H1 (cell line): ENCODE results near the gene OR52I1. TPM values are rescaled to one million over a fixed set of nuclear protein-coding genes. Genes with fewer than 3 reads are reported as not detected.

Source experiments
- CTCF ChIA-PET: fragments of 300-600 bp; sonication (Branson Sonifier 250); formaldehyde crosslinking; loops from one replicate; lab custom pipeline; 2021; ENCODE audit not compliant: partially characterized antibody; lab: Charles Lee
- POLR2A ChIA-PET: fragments of 300-600 bp; sonication (Branson Sonifier 250); formaldehyde crosslinking; loops from one replicate; lab custom pipeline; 2021; ENCODE audit warnings: inconsistent platforms; ENCODE audit not compliant: partially characterized antibody; lab: Charles Lee
- DNase-seq, 2 experiments: peaks; one replicate each; pipeline versions ENCODE4 v3.0.0 to v3.0.0-alpha.2; 2010 to 2022; ENCODE audit warnings: low spot score in 2 of 2, low read depth in 1 of 2, mixed read lengths in 1 of 2
- FAIRE-seq: peaks from 2 replicates; lab custom pipeline; 2011; peaks lifted over from hg19 to GRCh38; lab: Jason Lieb, UNC
- H2AFZ ChIP-seq: 2 replicates; pipeline ENCODE4 v1.8.1; 2012; ENCODE audit warnings: low read length, inconsistent platforms
- H2AK5ac ChIP-seq: 2 replicates; pipeline ENCODE4 v1.6.1; 2013; ENCODE audit warnings: low read depth, low read length
- H2BK120ac ChIP-seq: replicated peaks from 2 replicates; pipeline ENCODE3; 2013; ENCODE audit warnings: low read depth, low read length, inconsistent platforms
- H2BK12ac ChIP-seq: 2 replicates; pipeline ENCODE4 v1.6.1; 2013; ENCODE audit warnings: low read depth, low read length
- H2BK15ac ChIP-seq: 2 replicates; pipeline ENCODE4 v1.6.1; 2013; ENCODE audit warnings: low read length
- H2BK20ac ChIP-seq: 2 replicates; pipeline ENCODE4 v1.6.1; 2013; ENCODE audit warnings: low read length
- H2BK5ac ChIP-seq: 2 replicates; pipeline ENCODE4 v1.6.1; 2013; ENCODE audit warnings: low read depth, low read length
- H3K14ac ChIP-seq: 2 replicates; pipeline ENCODE4 v1.6.1; 2013; ENCODE audit warnings: inconsistent platforms; ENCODE audit not compliant: insufficient read length
- H3K18ac ChIP-seq: 2 replicates; pipeline ENCODE4 v1.6.1; 2013; ENCODE audit warnings: low read length; ENCODE audit errors: extremely low read depth
- H3K23ac ChIP-seq: 2 replicates; pipeline ENCODE4 v1.6.1; 2013; ENCODE audit warnings: inconsistent platforms; ENCODE audit not compliant: insufficient read length
- H3K23me2 ChIP-seq: 2 replicates; pipeline ENCODE4 v1.6.1; 2013; ENCODE audit warnings: low read depth, low read length
- H3K27ac ChIP-seq: 2 replicates; pipeline ENCODE4 v1.6.1; 2011; ENCODE audit warnings: low read depth, low read length, inconsistent platforms
- H3K27me3 ChIP-seq, 4 experiments: replicated peaks in 1 of 4; 1 replicate in 1 of 4; 2 replicates in 3 of 4; pipeline versions ENCODE4 v1.6.1 to v1.8.1; 2011 to 2013; ENCODE audit warnings: low read length in 3 of 4, mild to moderate bottlenecking in 3 of 4, inconsistent platforms in 2 of 4, mixed read lengths in 2 of 4, moderate library complexity in 1 of 4; ENCODE audit not compliant: control insufficient read depth in 3 of 4, insufficient read depth in 3 of 4; ENCODE audit errors: extremely low read depth in 1 of 4
- H3K36me3 ChIP-seq, 4 experiments: 2 replicates each; pipeline versions ENCODE4 v1.6.1 to v1.8.1; 2011 to 2013; ENCODE audit warnings: mild to moderate bottlenecking in 4 of 4, low read length in 3 of 4, moderate library complexity in 2 of 4, control low read depth in 1 of 4, inconsistent platforms in 1 of 4; ENCODE audit not compliant: insufficient read depth in 4 of 4, control insufficient read depth in 2 of 4
- H3K4ac ChIP-seq: replicated peaks from 2 replicates; pipeline ENCODE3; 2013; ENCODE audit warnings: low read length, low read depth, mixed read lengths, inconsistent platforms; ENCODE audit not compliant: insufficient read length
- H3K4me1 ChIP-seq, 4 experiments: replicated peaks in 1 of 4; 1 replicate in 1 of 4; 2 replicates in 3 of 4; pipeline versions ENCODE4 v1.6.1 to v1.8.1; 2011 to 2013; ENCODE audit warnings: low read length in 3 of 4, inconsistent platforms in 2 of 4, mixed read lengths in 1 of 4; ENCODE audit not compliant: insufficient read depth in 4 of 4, control insufficient read depth in 3 of 4
- H3K4me2 ChIP-seq, 2 experiments: 2 replicates each; pipeline versions ENCODE4 v1.6.1 to v1.8.1; 2011 to 2013; ENCODE audit warnings: low read depth in 2 of 2, low read length in 2 of 2, control low read depth in 1 of 2, inconsistent platforms in 1 of 2, mild to moderate bottlenecking in 1 of 2; ENCODE audit not compliant: insufficient read depth in 1 of 2
- H3K4me3 ChIP-seq, 4 experiments: fragments of 200-600, 300-600 bp in 1 of 4; sonication (generic), shearing (Covaris generic), sonication (Bioruptor Twin) in 1 of 4; 2 replicates each; pipeline versions ENCODE4 v1.5.1 to v1.8.1; 2011 to 2016; ENCODE audit warnings: low read length in 4 of 4, low read depth in 3 of 4, control low read depth in 2 of 4, inconsistent platforms in 2 of 4, mild to moderate bottlenecking in 2 of 4, mixed read lengths in 1 of 4, moderate library complexity in 1 of 4; ENCODE audit not compliant: insufficient read depth in 2 of 4; ENCODE audit errors: extremely low read depth in 1 of 4
- H3K56ac ChIP-seq: replicated peaks from 2 replicates; pipeline ENCODE3; 2013; ENCODE audit warnings: low read depth, mild to moderate bottlenecking, mixed read lengths, low read length, inconsistent platforms; ENCODE audit not compliant: insufficient read length
- H3K79me1 ChIP-seq: 2 replicates; pipeline ENCODE4 v1.6.1; 2013; ENCODE audit warnings: low read depth, low read length, control low read depth
- H3K79me2 ChIP-seq, 2 experiments: 2 replicates each; pipeline versions ENCODE4 v1.6.1 to v1.8.1; 2012 to 2013; ENCODE audit warnings: low read length in 2 of 2, mild to moderate bottlenecking in 2 of 2, inconsistent platforms in 1 of 2; ENCODE audit not compliant: insufficient read depth in 2 of 2, control insufficient read depth in 1 of 2
- H3K9ac ChIP-seq, 4 experiments: replicated peaks in 1 of 4; 1 replicate in 1 of 4; 2 replicates in 3 of 4; pipeline versions ENCODE4 v1.6.1 to v1.8.1; 2011 to 2013; ENCODE audit warnings: low read depth in 3 of 4, low read length in 3 of 4, control low read depth in 2 of 4, mild to moderate bottlenecking in 2 of 4, moderate library complexity in 2 of 4, inconsistent platforms in 1 of 4; ENCODE audit errors: extremely low read depth in 1 of 4
- H3K9me3 ChIP-seq, 2 experiments: 2 replicates each; pipeline versions ENCODE4 v1.6.1 to v1.8.1; 2012 to 2013; ENCODE audit warnings: mild to moderate bottlenecking in 2 of 2, moderate library complexity in 2 of 2, control low read depth in 1 of 2, inconsistent platforms in 1 of 2, low read depth in 1 of 2, low read length in 1 of 2, mixed read lengths in 1 of 2; ENCODE audit not compliant: insufficient read depth in 2 of 2
- H4K20me1 ChIP-seq, 2 experiments: replicated peaks in 1 of 2; 2 replicates each; pipeline versions ENCODE3 to v1.8.1; 2011 to 2013; ENCODE audit warnings: inconsistent platforms in 2 of 2, low read length in 2 of 2, mild to moderate bottlenecking in 1 of 2; ENCODE audit not compliant: insufficient read depth in 2 of 2, control insufficient read depth in 1 of 2
- H4K5ac ChIP-seq: 2 replicates; pipeline ENCODE4 v1.6.1; 2013; ENCODE audit warnings: low read length, low read depth, mixed read lengths, inconsistent platforms; ENCODE audit not compliant: insufficient read length
- H4K8ac ChIP-seq: 2 replicates; pipeline ENCODE4 v1.8.0; 2013; ENCODE audit warnings: mild to moderate bottlenecking, moderate library complexity, low read length, inconsistent platforms; ENCODE audit not compliant: insufficient read depth; ENCODE audit errors: extremely low read depth
- H4K91ac ChIP-seq: replicated peaks from 2 replicates; pipeline ENCODE3; 2013; ENCODE audit warnings: low read length, mixed read lengths, inconsistent platforms; ENCODE audit not compliant: insufficient read length
- BACH1 ChIP-seq: IDR thresholded peaks from 2 replicates; pipeline ENCODE4 v1.6.1; 2012; ENCODE audit warnings: low read length, improper control_type of control experiment
- BCL11A ChIP-seq, 2 experiments: IDR thresholded peaks; one replicate each; pipeline ENCODE4 v1.6.1; 2011; ENCODE audit warnings: low read depth in 2 of 2, low read length in 2 of 2, mild to moderate bottlenecking in 2 of 2
- CEBPB ChIP-seq: IDR thresholded peaks from 2 replicates; pipeline ENCODE4 v1.6.1; 2012; ENCODE audit warnings: low read depth, low read length
- CHD2 ChIP-seq: IDR thresholded peaks from 2 replicates; pipeline ENCODE4 v1.6.1; 2012; ENCODE audit warnings: low read length, improper control_type of control experiment
- POLR2A ChIP-seq, 2 experiments: IDR thresholded peaks; 1 replicate in 1 of 2; 2 replicates in 1 of 2; pipeline ENCODE4 v1.6.1; 2011; ENCODE audit warnings: low read depth in 2 of 2, low read length in 2 of 2, mild to moderate bottlenecking in 2 of 2; ENCODE audit errors: control extremely low read depth in 1 of 2
- SAP30 ChIP-seq: fragments of 300-600 bp; sonication (generic); IDR thresholded peaks from 2 replicates; pipeline ENCODE4 v1.7.1; 2012; ENCODE audit warnings: low read length, moderate library complexity, mild to moderate bottlenecking, inconsistent platforms; ENCODE audit not compliant: insufficient read depth, insufficient replicate concordance
- SP2 ChIP-seq: IDR thresholded peaks from 2 replicates; pipeline ENCODE4 v1.6.1; 2012; ENCODE audit warnings: mild to moderate bottlenecking, low read length, inconsistent platforms
- TCF12 ChIP-seq: IDR thresholded peaks from 2 replicates; pipeline ENCODE4 v1.6.1; 2011; ENCODE audit warnings: low read depth, mild to moderate bottlenecking, low read length
- USF2 ChIP-seq: IDR thresholded peaks from 2 replicates; pipeline ENCODE4 v1.6.1; 2011; ENCODE audit warnings: low read length, improper control_type of control experiment
- WGBS, 2 experiments: shearing (Covaris generic) in 1 of 2; methylation state at CpG; one replicate each; pipeline versions ENCODE4 v1.1.6 to v1.1.7; 2013 to 2015; ENCODE audit warnings: low lambda C conversion rate in 2 of 2, mixed read lengths in 2 of 2, inconsistent platforms in 1 of 2, low coverage in 1 of 2, missing lambda C conversion rate in 1 of 2; ENCODE audit not compliant: insufficient replicate concordance in 2 of 2, insufficient coverage in 1 of 2, insufficient read length in 1 of 2; ENCODE audit errors: extremely low coverage in 1 of 2, missing lambda C conversion rate in 1 of 2; 5-methylcytosine and 5-hydroxymethylcytosine counted together
- polyA plus RNA-seq, 7 experiments: library from polyadenylated mRNA; depleted of rRNA in 3 of 7; stranded (reverse) in 5 of 7; unstranded in 2 of 7; fragments of >200 nt in 5 of 7; fragments of 200-250 nt in 2 of 7; gene quantifications; 1 replicate in 5 of 7; 2 replicates in 1 of 7; 4 replicates in 1 of 7; pipeline versions ENCODE4 v1.2.1 to v1.2.3, GENCODE V29; 2011 to 2013; ENCODE audit warnings: missing spikeins in 2 of 7, mixed read lengths in 2 of 7
- total RNA-seq: library from RNA; stranded (reverse); fragmentation: NEBNext Ultra II Directional; extraction: Animal tissue kit (Norgen Biotek cat#: 25700); gene quantifications from 2 replicates; pipeline ENCODE4 v1.2.1, GENCODE V29; 2021

Gene OR52I1
- total and polyA plus RNA-seq, 2 of the 8 experiments (the other 6 are each of a cell fraction or from before 2014, with no cell fraction given): not detected

- Histone ChIP-seq H3K14ac (no peak overlapping the region), H3K4me3 (no peak overlapping the region), H2BK5ac (no peak overlapping the region), H3K23me2 (no peaks in the 10 kb centered on the region), H2AFZ (no peak overlapping the region), H3K23ac (no peak overlapping the region), H3K27me3 (peaks cover 0 to 7% (median 4%) of the 10 kb centered on the region in 4 experiments; a peak in 5 of 7 replicates), H2BK15ac (no peak overlapping the region), H3K79me1 (no peaks in the 10 kb centered on the region), H3K9ac (no peak overlapping the region), H4K5ac (no peak overlapping the region), H2AK5ac (no peak overlapping the region), H4K91ac (no peak overlapping the region), H3K4me1 (no peaks in the 10 kb centered on the region), H3K18ac (no peak overlapping the region), H2BK12ac (no peak overlapping the region), H2BK20ac (no peak overlapping the region), H3K27ac (no peak overlapping the region), H3K9me3 (no peaks in the 10 kb centered on the region; a peak in 1 of 4 replicates), H3K4me2 (0 out of 4 replicates have a peak overlapping the region, but pooled peaks of 1 of the 2 experiments have one; percentile 3), H2BK120ac (no peak overlapping the region), H3K36me3 (no peaks in the 10 kb centered on the region), H4K20me1 (no peaks in the 10 kb centered on the region), H4K8ac (no peak overlapping the region), H3K4ac (no peak overlapping the region), H3K79me2 (no peaks in the 10 kb centered on the region), H3K56ac (no peak overlapping the region)
- CTCF ChIA-PET: interaction anchor here (0.6 to 5.2 kb wide), 49 partner anchors 10 to 1254 kb away, joined by 3 to 83 read pairs (median 5); partner anchors contain the start of gene MMP26
- FAIRE-seq: no peak
- POLR2A ChIA-PET: no interaction called here
- WGBS, 2 experiments: 94% methylated on average over 3 of the region's 3 CpGs; no CpG with 5 or more reads in 1 of the 2 experiments
- no peak for DNase-seq
- no peak for TF ChIP-seq CHD2
- no peak for TF ChIP-seq SP2
- no peak for TF ChIP-seq BCL11A (IDR thresholded peaks at IDR 0.05; ENCODE audit: low read depth in 2 of 2, low read length in 2 of 2)
- TF ChIP-seq USF2: no peak
- TF ChIP-seq SAP30: no peak
- TF ChIP-seq POLR2A (IDR thresholded peaks at IDR 0.05; ENCODE audit: control extremely low read depth in 1 of 2, low read depth in 2 of 2, low read length in 2 of 2): no peak
- no peak for TF ChIP-seq TCF12
- TF ChIP-seq CEBPB: no peak
- TF ChIP-seq BACH1: no peak
Measured at GRCh38 chr11:4637662-4638047, 43.8 kb downstream of the OR52I1 start.
